ENCODE results near the gene RRP1B.
"Not testable (repeated sequence)": the region's sequence is repeated elsewhere in the genome, so short reads cannot be mapped to it uniquely, and the experiment has no call there.

The RRP1B gene

GRCh38 chr21:43637530-43638158, 21.7 kb upstream of the RRP1B start:
- DNase-seq (ENCODE audit: low read depth, low spot score): no peak
- no peak overlapping the region for H3K4me3 ChIP-seq (ENCODE audit: low read length)

- DNase-seq (ENCODE audit: low read depth, low spot score): no peak
- no peak overlapping the region for H3K4me3 ChIP-seq (ENCODE audit: low read length)
Measured at GRCh38 chr21:43639470-43640353, 19.6 kb upstream of the RRP1B start.

GRCh38 chr21:43640400-43640799, 19.0 kb upstream of the RRP1B start:
- no peak for DNase-seq (ENCODE audit: low read depth, low spot score)
- no peak overlapping the region for H3K4me3 ChIP-seq (ENCODE audit: low read length)

GRCh38 chr21:43643193-43643592, 16.2 kb upstream of the RRP1B start:
- H3K4me3 ChIP-seq (ENCODE audit: low read length): no peak overlapping the region
- DNase-seq (ENCODE audit: low read depth, low spot score): no peak

- H3K4me3 ChIP-seq (ENCODE audit: low read length): no peak overlapping the region
- no peak for DNase-seq (ENCODE audit: low read depth, low spot score)
Measured at GRCh38 chr21:43644071-43644470, 15.3 kb upstream of the RRP1B start.

- no peak overlapping the region for H3K4me3 ChIP-seq (ENCODE audit: low read length)
- DNase-seq (ENCODE audit: low read depth, low spot score): no peak
Measured at GRCh38 chr21:43644609-43645008, 14.8 kb upstream of the RRP1B start.

GRCh38 chr21:43645136-43645891, 14.0 kb upstream of the RRP1B start:
- peak; percentile 25 for DNase-seq (ENCODE audit: low read depth, low spot score)
- H3K4me3 ChIP-seq (ENCODE audit: low read length): no peak overlapping the region

- no peak overlapping the region for H3K4me3 ChIP-seq (ENCODE audit: low read length)
- no peak for DNase-seq (ENCODE audit: low read depth, low spot score)
Measured at GRCh38 chr21:43645976-43646375, 13.4 kb upstream of the RRP1B start.

- no peak overlapping the region for H3K4me3 ChIP-seq (ENCODE audit: low read length)
- DNase-seq (ENCODE audit: low read depth, low spot score): peak; percentile 84
Measured at GRCh38 chr21:43646550-43647260, 12.7 kb upstream of the RRP1B start.

- no peak for DNase-seq (ENCODE audit: low read depth, low spot score)
- no peak overlapping the region for H3K4me3 ChIP-seq (ENCODE audit: low read length)
Measured at GRCh38 chr21:43648171-43648570, 11.2 kb upstream of the RRP1B start.

- not testable (repeated sequence) for H3K4me3 ChIP-seq (ENCODE audit: low read length); DNase-seq (ENCODE audit: low read depth, low spot score)
Measured at GRCh38 chr21:43651926-43652325, 7.4 kb upstream of the RRP1B start.

GRCh38 chr21:43652616-43653015, 6.7 kb upstream of the RRP1B start:
- no peak for DNase-seq (ENCODE audit: low read depth, low spot score)
- no peak overlapping the region for H3K4me3 ChIP-seq (ENCODE audit: low read length)

- no peak for DNase-seq (ENCODE audit: low read depth, low spot score)
- no peak overlapping the region for H3K4me3 ChIP-seq (ENCODE audit: low read length)
Measured at GRCh38 chr21:43653626-43654025, 5.7 kb upstream of the RRP1B start.

GRCh38 chr21:43654806-43655489, 4.4 kb upstream of the RRP1B start:
- no peak overlapping the region for H3K4me3 ChIP-seq (ENCODE audit: low read length)
- no peak for DNase-seq (ENCODE audit: low read depth, low spot score)

- no peak for DNase-seq (ENCODE audit: low read depth, low spot score)
- no peak overlapping the region for H3K4me3 ChIP-seq (ENCODE audit: low read length)
Measured at GRCh38 chr21:43657355-43658087, 1.8 kb upstream of the RRP1B start.

GRCh38 chr21:43658088-43658741, 1.1 kb upstream of the RRP1B start:
- no peak for DNase-seq (ENCODE audit: low read depth, low spot score)

GRCh38 chr21:43658769-43659135, 608 bp upstream of the RRP1B start:
- peak overlapping the region; percentile 50 for H3K4me3 ChIP-seq (ENCODE audit: low read length)
- no peak for DNase-seq (ENCODE audit: low read depth, low spot score)

More at GRCh38 chr21:43658088-43658741, 1.1 kb upstream of the RRP1B start:
- no peak overlapping the region for H3K4me3 ChIP-seq (ENCODE audit: low read length)

GRCh38 chr21:43662286-43662685, 2.9 kb downstream of the RRP1B start:
- no peak overlapping the region for H3K4me3 ChIP-seq (ENCODE audit: low read length)
- DNase-seq (ENCODE audit: low read depth, low spot score): no peak
